Heart left ventricle (tissue), 16 donors: Measurements from ENCODE around the gene PISD. TPM values are rescaled to one million over a fixed set of nuclear protein-coding genes. Genes with fewer than 3 reads are reported as not detected.

Source experiments
- ATAC-seq, 4 donors: fragments of 200-7000 bp; cut with Tn5 transposase; one replicate each; pipeline ENCODE4 v1.9.1; 2020 to 2022; ENCODE audit warnings: moderate library complexity in 4 of 4, mild to moderate bottlenecking in 3 of 4, moderate number of reproducible peaks in 1 of 4
- DNase-seq, 5 donors: peaks; one replicate each; pipeline ENCODE4 v3.0.0-alpha.2; 2020
- H3K27ac ChIP-seq, 12 donors: fragments of 200-600 bp; sonication (generic) in 4 of 12; one replicate each; pipeline versions ENCODE4 v1.5.0 to v1.8.0; 2016 to 2022; ENCODE audit warnings: mild to moderate bottlenecking in 2 of 12
- H3K27me3 ChIP-seq, 9 donors: fragments of 200-600 bp; sonication (generic) in 2 of 9; one replicate each; pipeline versions ENCODE4 v1.5.1 to v1.8.0; 2016 to 2022; ENCODE audit warnings: mild to moderate bottlenecking in 3 of 9
- H3K36me3 ChIP-seq, 9 donors: fragments of 200-600 bp; sonication (generic) in 2 of 9; one replicate each; pipeline versions ENCODE4 v1.5.0 to v1.8.0; 2018 to 2022; ENCODE audit warnings: mild to moderate bottlenecking in 2 of 9
- H3K4me1 ChIP-seq, 12 donors: fragments of 200-600 bp; sonication (generic) in 4 of 12; one replicate each; pipeline versions ENCODE4 v1.5.0 to v1.8.0; 2016 to 2022; ENCODE audit warnings: mild to moderate bottlenecking in 3 of 12
- H3K4me3 ChIP-seq, 12 donors: fragments of 200-600 bp; sonication (generic) in 4 of 12; one replicate each; pipeline versions ENCODE4 v1.5.0 to v1.8.0; 2017 to 2022; ENCODE audit warnings: mild to moderate bottlenecking in 9 of 12, moderate library complexity in 4 of 12
- H3K9me3 ChIP-seq, 12 donors: fragments of 200-600 bp; sonication (generic) in 4 of 12; one replicate each; pipeline versions ENCODE4 v1.5.0 to v1.8.0; 2016 to 2022; ENCODE audit warnings: mild to moderate bottlenecking in 1 of 12
- POLR2A ChIP-seq, 2 donors: fragments of 450-650 bp; IDR thresholded peaks; one replicate each; pipeline ENCODE4 v1.6.1; 2017; ENCODE audit warnings: antibody characterized with exemption in 2 of 2, mild to moderate bottlenecking in 2 of 2, moderate library complexity in 2 of 2
- WGBS, 4 donors: extraction: QIAGEN DNeasy Blood & Tissue Kit in 2 of 4; methylation state at CpG; one replicate each; pipeline versions ENCODE4 v1.1.5 to v1.1.7; 2013 to 2018; 5-methylcytosine and 5-hydroxymethylcytosine counted together
- intact Hi-C, 10 donors: fragments of 100-400 bp; cut with DNase I; formaldehyde crosslinking; loops; one replicate each; pipeline versions ENCODE4 v1.11.1 to v1.14.2; 2022
- microRNA-seq, 4 donors: library from miRNA; unstranded; fragments of <30 nt; microRNA quantifications; one replicate each; pipeline versions ENCODE4 to v1.2.0, GENCODE V29; 2017 to 2020
- polyA plus RNA-seq, 2 donors: library from polyadenylated mRNA; stranded (reverse); fragments of 200-250 nt; gene quantifications; one replicate each; pipeline ENCODE4 v1.2.3, GENCODE V29; 2013
- total RNA-seq, 9 donors: library from RNA; depleted of rRNA in 2 of 9; stranded (reverse); fragments of >200 nt in 2 of 9; fragmentation: NEBNext Ultra II Directional in 3 of 9; extraction: Animal tissue kit (Norgen Biotek cat#: 25700) in 3 of 9; gene quantifications; one replicate each; pipeline versions ENCODE4 v1.1.0 to v1.2.4, GENCODE V29; 2016 to 2023
- TF ChIP-seq, protein P1 (sequence below), 12 donors: fragments of 200-600 bp; sonication (generic) in 4 of 12; IDR thresholded peaks; one replicate each; pipeline versions ENCODE4 v1.5.0 to v1.8.0; 2018 to 2022; ENCODE audit warnings: antibody characterized with exemption in 12 of 12, mild to moderate bottlenecking in 5 of 12
- donor health status: ischemic (EF 13 %, LVEDD 7.1; RV severe dilation, severe dysfunction).
- donor health status: healthy with polysubstance abuse.
- donor health status: DM: no; HTN: yes; CAD: no.
- donor health status: DM: no; HTN: no; CAD: no.
- donor health status: ischemic (EF 25% LVEDD 6.9; RV normal size, moderate dysfunction).
- donor health status: ischemic (EF 25% LVEDD 5.7; RV mildly dilated, moderate dysfunction).
- donor health status: healthy.
- donor health status: DM: yes; HTN: yes; CAD: no.
- donor health status: ischemic (EF 35%, LVEDD 5.7; RV mildly dilated, moderate dysfunction).
- donor health status: nonischemic (EF 11% LVEDD 7.7; RV severe dilation, severe dysfunction).
- donor health status: DM: yes; HTN: yes; CAD: no.
- donor health status: PGD.
- donor health status: ischemic (EF 29% LVEDD 5.4; RV normal size, mild dysfunction).
- donor health status: nonischemic (EF 23%, LVEDD 6.1; RV moderate dilation, normal function).

The PISD gene
- total and polyA plus RNA-seq, 11 donors: 12.3 to 38.1 (median 17.0) TPM

GRCh38 chr22:31572939-31573338 is 89.1 kb downstream of the PISD start:
- intact Hi-C loops: no loop called here
- ATAC-seq: no peak
- Histone ChIP-seq H3K4me1 (no peaks in the 10 kb centered on the region), H3K27me3 (no peaks in the 10 kb centered on the region), H3K4me3 (no peak overlapping the region), H3K36me3 (peaks cover 0 to 55% (median 33%) of the 10 kb centered on the region in 9 donors), H3K9me3 (no peaks in the 10 kb centered on the region), H3K27ac (no peak overlapping the region)
- no peak for TF ChIP-seq POLR2A (IDR thresholded peaks at IDR 0.05)
- TF ChIP-seq, protein P1, sequence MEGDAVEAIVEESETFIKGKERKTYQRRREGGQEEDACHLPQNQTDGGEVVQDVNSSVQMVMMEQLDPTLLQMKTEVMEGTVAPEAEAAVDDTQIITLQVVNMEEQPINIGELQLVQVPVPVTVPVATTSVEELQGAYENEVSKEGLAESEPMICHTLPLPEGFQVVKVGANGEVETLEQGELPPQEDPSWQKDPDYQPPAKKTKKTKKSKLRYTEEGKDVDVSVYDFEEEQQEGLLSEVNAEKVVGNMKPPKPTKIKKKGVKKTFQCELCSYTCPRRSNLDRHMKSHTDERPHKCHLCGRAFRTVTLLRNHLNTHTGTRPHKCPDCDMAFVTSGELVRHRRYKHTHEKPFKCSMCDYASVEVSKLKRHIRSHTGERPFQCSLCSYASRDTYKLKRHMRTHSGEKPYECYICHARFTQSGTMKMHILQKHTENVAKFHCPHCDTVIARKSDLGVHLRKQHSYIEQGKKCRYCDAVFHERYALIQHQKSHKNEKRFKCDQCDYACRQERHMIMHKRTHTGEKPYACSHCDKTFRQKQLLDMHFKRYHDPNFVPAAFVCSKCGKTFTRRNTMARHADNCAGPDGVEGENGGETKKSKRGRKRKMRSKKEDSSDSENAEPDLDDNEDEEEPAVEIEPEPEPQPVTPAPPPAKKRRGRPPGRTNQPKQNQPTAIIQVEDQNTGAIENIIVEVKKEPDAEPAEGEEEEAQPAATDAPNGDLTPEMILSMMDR (IDR thresholded peaks at IDR 0.05): no peak
- DNase-seq: no peak
- WGBS, 4 donors: 82 to 88% (median 84%) methylated on average over 5 of the region's 5 CpGs

- 82 to 98% (median 93%) methylated on average over 1 of the region's 1 CpG for whole genome bisulfite sequencing, 4 donors
- ATAC-seq (no peak), DNase-seq (no peak)
- TF ChIP-seq, protein P1 (IDR thresholded peaks at IDR 0.05): no peak
- no peak for TF ChIP-seq POLR2A (IDR thresholded peaks at IDR 0.05)
- H3K9me3 ChIP-seq: no peaks in the 10 kb centered on the region
- H3K4me3 ChIP-seq: no peak overlapping the region
- H3K36me3 ChIP-seq: peaks cover 0 to 36% (median 12%) of the 10 kb centered on the region in 9 donors
- no peaks in the 10 kb centered on the region for H3K27me3 ChIP-seq
- intact Hi-C loops: no loop called here
- no peak overlapping the region for H3K27ac ChIP-seq
- H3K4me1 ChIP-seq: peaks cover 0 to 12% (median 0%) of the 10 kb centered on the region in 12 donors
Observed at GRCh38 chr22:31569126-31569525, 92.9 kb downstream of the PISD start.

Small RNAs within 50 kb of the gene (microRNA-seq; reads per million reads assigned to microRNA genes)
- gene MIR7109: 0 to 0.64 (median 0.31) reads per million in 4 donors

Other genes with a start within 250 kb of the PISD start
- 10 to 100 TPM; 12.1 to 31.2 (median 23.8) TPM for gene EIF4ENIF1, start 172.4 kb downstream of the PISD start, total RNA-seq
- 10 to 100 TPM in 1 of 2 donors, 1 to 10 TPM in 1; 8.3 to 13.6 TPM for gene EIF4ENIF1, start 172.4 kb downstream of the PISD start, polyA plus RNA-seq
- 10 to 100 TPM in 1 of 9 donors, 1 to 10 TPM in 8; 2.2 to 18.3 (median 6.4) TPM for gene SFI1, start 165.7 kb downstream of the PISD start, total RNA-seq
- gene SFI1, start 165.7 kb downstream of the PISD start, polyA plus RNA-seq: 1 to 10 TPM; 4.8 to 8.1 TPM
- 10 to 100 TPM in 8 of 9 donors, 1 to 10 TPM in 1; 6.6 to 29.1 (median 15.1) TPM for gene PRR14L, start 87.9 kb upstream of the PISD start, total RNA-seq
- gene PRR14L, start 87.9 kb upstream of the PISD start, polyA plus RNA-seq: 1 to 10 TPM; 4.3 to 8.0 TPM
- 10 to 100 TPM in 6 of 9 donors, 1 to 10 TPM in 3; 6.4 to 21.4 (median 13.9) TPM for gene DEPDC5, start 91.8 kb upstream of the PISD start, total RNA-seq
- gene DEPDC5, start 91.8 kb upstream of the PISD start, polyA plus RNA-seq: 1 to 10 TPM; 5.7 to 8.6 TPM